Gastroesophageal sphincter (tissue), 4 donors: ENCODE results near the gene GPX4. TPM values are rescaled to one million over a fixed set of nuclear protein-coding genes. Genes with fewer than 3 reads are reported as not detected.

ENCODE experiments used
- ATAC-seq: fragments of 150-250 bp; one replicate; pipeline ENCODE4 v1.9.1; 2016; ENCODE audit warnings: mild to moderate bottlenecking, moderate library complexity
- H3K27ac ChIP-seq, 4 donors: fragments of 200-600 bp; sonication (generic) in 3 of 4; 1 replicate in 3 of 4; 2 replicates in 1 of 4; pipeline ENCODE4 v1.5.1; 2016 to 2019
- H3K27me3 ChIP-seq: fragments of 200-600 bp; sonication (generic); one replicate; pipeline ENCODE4 v1.5.1; 2019
- H3K36me3 ChIP-seq, 2 donors: fragments of 200-600 bp; sonication (generic); one replicate each; pipeline ENCODE4 v1.5.1; 2019; ENCODE audit warnings: control low read depth in 1 of 2
- H3K4me1 ChIP-seq, 3 donors: fragments of 200-600 bp; sonication (generic); 1 replicate in 2 of 3; 2 replicates in 1 of 3; pipeline ENCODE4 v1.5.1; 2016 to 2019; ENCODE audit warnings: control low read depth in 2 of 3
- H3K4me3 ChIP-seq, 2 donors: fragments of 200-600 bp; sonication (generic); one replicate each; pipeline ENCODE4 v1.5.1; 2019; ENCODE audit warnings: mild to moderate bottlenecking in 1 of 2, moderate library complexity in 1 of 2
- H3K9me3 ChIP-seq, 3 donors: fragments of 200-600 bp; sonication (generic); one replicate each; pipeline ENCODE4 v1.5.1; 2017 to 2019; ENCODE audit warnings: control low read depth in 2 of 3
- CTCF ChIP-seq, 4 experiments: fragments of 200-600 bp in 2 of 4; fragments of 450-650 bp in 2 of 4; sonication (generic) in 1 of 4; IDR thresholded peaks; one replicate each; pipeline ENCODE4 v1.5.1; 2017 to 2019; ENCODE audit warnings: antibody characterized with exemption in 4 of 4, mild to moderate bottlenecking in 2 of 4, moderate library complexity in 2 of 4
- EP300 ChIP-seq: sonication (generic); formaldehyde crosslinking; IDR thresholded peaks from one replicate; pipeline ENCODE4 v1.6.1; 2017; ENCODE audit warnings: antibody characterized with exemption, mild to moderate bottlenecking
- POLR2A ChIP-seq, 2 donors: fragments of 450-650 bp; IDR thresholded peaks; one replicate each; pipeline ENCODE4 v1.6.1; 2017; ENCODE audit warnings: antibody characterized with exemption in 2 of 2, mild to moderate bottlenecking in 2 of 2, moderate library complexity in 1 of 2
- POLR2AphosphoS5 ChIP-seq: sonication (generic); formaldehyde crosslinking; IDR thresholded peaks from one replicate; pipeline ENCODE4 v1.6.1; 2017; ENCODE audit warnings: antibody characterized with exemption
- WGBS, 2 donors: methylation state at CpG; one replicate each; pipeline ENCODE4 v1.1.5; 2018; ENCODE audit warnings: low coverage in 1 of 2; 5-methylcytosine and 5-hydroxymethylcytosine counted together
- total RNA-seq, 4 donors: library from RNA; depleted of rRNA; stranded (reverse); fragments of >200 nt; gene quantifications; one replicate each; pipeline ENCODE4 v1.1.0, GENCODE V29; 2016

The GPX4 gene
- total RNA-seq, 4 donors from 2014 or later, result 311 to 452 (median 349) TPM

DNA sequence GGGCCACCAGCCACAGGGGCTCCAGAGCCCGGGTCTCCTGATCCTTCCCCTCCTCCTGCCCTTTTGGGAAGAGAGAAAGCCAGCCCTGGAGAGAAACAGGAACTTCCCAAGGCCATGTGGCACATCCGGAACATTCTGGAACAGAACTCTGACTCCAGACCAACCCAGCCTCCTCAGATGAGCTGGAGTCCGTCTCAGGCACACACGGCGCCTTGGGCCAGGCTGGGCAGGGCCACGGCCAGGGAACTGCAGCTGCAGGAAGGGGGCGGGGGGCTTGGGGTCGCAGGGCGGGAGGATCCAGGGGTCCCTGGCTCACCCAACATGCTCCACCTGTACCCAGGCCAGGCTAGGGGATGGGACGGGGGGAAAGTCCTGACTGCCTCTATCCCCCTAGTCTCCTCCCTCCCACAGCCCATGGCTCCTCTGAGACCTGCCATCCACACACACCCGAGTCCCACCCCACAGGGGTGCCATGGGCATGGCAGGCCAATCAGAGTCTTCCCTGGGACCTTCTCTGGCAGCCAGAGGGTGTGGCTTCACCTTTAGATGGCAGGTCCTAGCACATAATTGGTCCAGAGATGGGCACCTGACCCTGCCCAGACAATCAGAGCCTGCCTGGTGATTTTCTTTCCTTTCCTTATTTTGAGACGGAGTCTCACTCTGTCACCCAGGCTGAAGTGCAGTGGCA is 47.4 kb downstream of the GPX4 start:
- TF ChIP-seq POLR2AphosphoS5 (no peak), EP300 (no peak), POLR2A (IDR thresholded peaks at IDR 0.05) (no peak), CTCF (IDR thresholded peaks at IDR 0.05) (no peak)
- no peak for ATAC-seq
- Histone ChIP-seq H3K4me1 (peaks cover 0 to 62% (median 36%) of the 10 kb centered on the region in 3 donors), H3K27me3 (no peaks in the 10 kb centered on the region), H3K9me3 (no peaks in the 10 kb centered on the region), H3K27ac (peak overlapping the region in 3 of 4 donors; percentile 58 to 73 (median 67)), H3K4me3 (no peak overlapping the region), H3K36me3 (peaks cover 0 to 78% of the 10 kb centered on the region in 2 donors)
- WGBS, 2 donors, result 86 to 100% methylated on average over 1 of the region's 12 CpGs

DNA sequence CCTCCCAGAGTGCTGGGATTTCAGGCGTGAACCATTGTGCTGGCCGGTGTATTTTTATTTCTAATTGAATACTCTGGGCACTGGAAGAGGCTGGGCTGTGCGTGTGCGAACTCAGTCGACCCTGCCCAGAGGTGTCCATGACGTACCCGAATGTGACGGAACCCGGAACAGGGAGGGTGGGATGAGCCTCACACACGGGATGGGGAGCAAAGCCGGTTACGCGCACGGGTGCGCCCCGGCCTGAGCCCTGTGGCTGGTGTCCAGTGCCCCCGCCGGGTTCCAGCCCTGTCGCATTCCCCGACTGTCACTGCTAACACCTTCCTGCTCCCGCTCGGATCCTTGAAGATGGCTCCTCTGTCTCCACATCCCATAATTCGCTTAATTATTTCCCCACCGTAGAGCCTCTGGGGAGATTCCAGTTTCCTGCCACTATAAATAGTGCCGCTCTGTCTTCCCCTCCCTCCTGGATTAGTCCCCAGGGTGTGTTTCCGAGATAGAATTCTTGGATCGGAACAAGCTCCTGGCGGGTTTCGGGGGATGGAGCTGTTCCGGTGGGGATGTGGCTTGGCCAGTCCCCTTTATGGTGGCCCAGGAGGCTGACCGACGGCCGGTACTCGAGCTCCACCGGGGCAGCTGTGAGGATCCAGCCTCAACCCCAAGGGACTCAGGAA is 48.3 kb downstream of the GPX4 start:
- WGBS, 2 donors, result 48% methylated on average over 3 of the region's 35 CpGs; no CpG with 5 or more reads in 1 of the 2 donors
- Histone ChIP-seq H3K9me3 (no peaks in the 10 kb centered on the region), H3K4me1 (peaks cover 0 to 70% (median 36%) of the 10 kb centered on the region in 3 donors), H3K4me3 (peak overlapping the region in 1 of 2 donors; percentile 9), H3K27ac (peak overlapping the region in 3 of 4 donors; percentile 58 to 73 (median 67)), H3K27me3 (no peaks in the 10 kb centered on the region), H3K36me3 (peaks cover 0 to 71% of the 10 kb centered on the region in 2 donors)
- peak; percentile 42 for ATAC-seq
- TF ChIP-seq POLR2A (IDR thresholded peaks at IDR 0.05) (no peak), EP300 (no peak), POLR2AphosphoS5 (no peak), CTCF (IDR thresholded peaks at IDR 0.05) (no peak)

GRCh38 chr19:1153891-1154730 is 50.3 kb downstream of the GPX4 start:
- Histone ChIP-seq H3K27ac (peak overlapping the region in 3 of 4 donors; percentile 84 to 95 (median 86)), H3K4me1 (peaks cover 0 to 79% (median 36%) of the 10 kb centered on the region in 3 donors), H3K9me3 (no peaks in the 10 kb centered on the region), H3K36me3 (peaks cover 0 to 76% of the 10 kb centered on the region in 2 donors), H3K4me3 (peak overlapping the region in 1 of 2 donors; percentile 32), H3K27me3 (no peaks in the 10 kb centered on the region)
- no peak for ATAC-seq
- 93% methylated on average over 8 of the region's 58 CpGs; no CpG with 5 or more reads in 1 of the 2 donors for WGBS, 2 donors
- no peak for TF ChIP-seq POLR2AphosphoS5
- no peak for TF ChIP-seq POLR2A (IDR thresholded peaks at IDR 0.05)
- TF ChIP-seq EP300, result no peak
- TF ChIP-seq CTCF (IDR thresholded peaks at IDR 0.05), result no peak

DNA sequence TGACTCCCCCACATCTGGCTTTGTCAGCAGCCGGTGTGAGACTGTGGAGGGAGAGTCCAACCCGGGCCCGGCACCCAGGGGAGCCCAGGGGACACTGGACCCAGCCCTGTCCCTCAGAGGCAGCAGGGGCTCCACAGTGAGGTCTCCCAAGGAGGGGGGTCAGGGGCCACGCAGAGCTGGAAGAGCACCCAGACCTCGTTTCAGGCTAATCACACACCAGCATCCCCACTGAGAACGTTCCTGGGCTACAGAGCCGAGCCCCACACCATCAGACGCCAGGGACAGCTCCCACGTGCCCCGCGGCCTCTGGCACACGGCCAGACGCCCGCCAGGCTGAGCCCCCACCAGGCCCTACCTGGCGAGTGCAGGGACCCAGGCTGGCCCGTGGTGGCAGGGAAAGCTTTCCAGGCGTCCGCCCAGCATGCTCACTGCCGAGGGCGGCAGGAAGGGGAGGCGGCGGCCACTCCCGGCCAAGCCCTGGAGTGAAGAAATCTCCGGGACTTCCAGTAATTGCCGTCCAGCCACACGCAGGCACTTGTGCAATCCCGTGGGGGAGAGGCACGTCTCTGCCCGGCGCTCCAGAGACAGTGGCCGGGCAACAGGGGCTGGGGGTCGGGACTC is 51.0 kb downstream of the GPX4 start:
- Histone ChIP-seq H3K4me1 (peaks cover 0 to 78% (median 36%) of the 10 kb centered on the region in 3 donors), H3K9me3 (no peaks in the 10 kb centered on the region), H3K27ac (peak overlapping the region; percentile 41 to 95 (median 85)), H3K27me3 (no peaks in the 10 kb centered on the region), H3K4me3 (peak overlapping the region in 1 of 2 donors; percentile 32), H3K36me3 (peaks cover 0 to 69% of the 10 kb centered on the region in 2 donors)
- 10% methylated on average over 2 of the region's 32 CpGs; no CpG with 5 or more reads in 1 of the 2 donors for WGBS, 2 donors
- TF ChIP-seq POLR2AphosphoS5 (peak; percentile 95), CTCF (IDR thresholded peaks at IDR 0.05) (peak in 1 of 4 experiments; percentile 10), POLR2A (IDR thresholded peaks at IDR 0.05) (no peak)
- peak; percentile 87 for ATAC-seq
